Islet of Langerhans (tissue), 1 donor: ENCODE data around the gene ADSS1.

Experiments
- FAIRE-seq: peaks from one replicate; lab custom pipeline; 2011; peaks lifted over from hg19 to GRCh38; lab: Jason Lieb, UNC

The ADSS1 gene

DNA sequence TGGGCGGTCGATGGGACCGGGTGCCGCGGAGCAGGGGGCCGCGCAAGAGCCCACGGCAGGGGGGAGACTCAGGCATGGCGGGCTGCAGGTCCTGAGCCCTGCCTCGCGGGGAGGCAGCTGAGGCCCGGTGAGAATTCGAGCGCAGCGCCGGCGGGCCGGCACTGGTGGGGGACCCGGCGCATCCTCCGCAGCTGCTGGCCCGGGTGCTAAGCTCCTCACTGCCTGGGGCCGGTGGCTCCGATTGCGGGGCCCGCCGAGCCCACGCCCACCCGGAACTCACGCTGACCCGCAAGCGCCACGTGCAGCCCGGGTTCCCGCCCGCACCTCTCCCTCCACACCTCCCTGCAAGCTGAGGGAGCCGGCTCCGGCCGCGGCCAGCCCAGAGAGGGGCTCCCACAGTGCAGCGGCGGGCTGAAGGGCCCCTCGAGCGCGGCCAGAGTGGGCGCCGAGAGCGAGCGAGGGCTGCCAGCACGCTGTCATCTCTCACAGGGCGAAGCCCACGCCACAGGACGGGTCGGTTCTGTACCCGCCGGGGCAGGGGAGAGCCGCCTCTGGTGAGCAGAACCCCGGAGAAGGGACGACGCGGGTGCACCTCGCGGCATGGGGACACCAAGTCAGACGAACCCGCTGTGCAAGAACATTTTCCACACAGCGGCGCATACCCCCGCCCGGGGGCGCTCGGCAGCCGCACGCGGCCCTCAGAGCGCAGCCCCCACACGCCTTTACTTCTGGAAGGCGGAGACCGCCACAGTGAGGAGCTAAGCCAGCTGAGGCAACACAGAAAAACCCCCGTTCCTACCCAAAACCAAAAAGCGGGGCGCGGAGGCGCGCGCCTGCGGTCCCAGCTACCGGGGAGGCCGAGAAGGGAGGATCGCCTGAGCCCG lies 27.8 kb downstream of the ADSS1 start:
- FAIRE-seq: no peak

DNA sequence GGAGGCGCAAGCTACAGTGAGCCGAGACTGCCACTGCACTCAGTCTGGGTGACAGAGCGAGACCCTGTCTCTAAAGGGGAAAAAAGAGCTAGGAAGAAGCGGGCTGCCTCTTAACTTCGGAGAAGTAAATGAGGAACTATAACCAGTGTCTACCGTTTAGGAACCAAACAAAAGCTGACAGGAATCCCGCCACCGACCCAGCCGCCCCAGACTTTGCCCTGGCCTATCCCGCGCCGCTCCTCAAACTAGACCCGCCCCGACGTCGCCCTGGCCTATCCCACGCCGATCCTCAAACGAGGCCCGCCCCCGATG lies 28.4 kb downstream of the ADSS1 start:
- FAIRE-seq: no peak

DNA sequence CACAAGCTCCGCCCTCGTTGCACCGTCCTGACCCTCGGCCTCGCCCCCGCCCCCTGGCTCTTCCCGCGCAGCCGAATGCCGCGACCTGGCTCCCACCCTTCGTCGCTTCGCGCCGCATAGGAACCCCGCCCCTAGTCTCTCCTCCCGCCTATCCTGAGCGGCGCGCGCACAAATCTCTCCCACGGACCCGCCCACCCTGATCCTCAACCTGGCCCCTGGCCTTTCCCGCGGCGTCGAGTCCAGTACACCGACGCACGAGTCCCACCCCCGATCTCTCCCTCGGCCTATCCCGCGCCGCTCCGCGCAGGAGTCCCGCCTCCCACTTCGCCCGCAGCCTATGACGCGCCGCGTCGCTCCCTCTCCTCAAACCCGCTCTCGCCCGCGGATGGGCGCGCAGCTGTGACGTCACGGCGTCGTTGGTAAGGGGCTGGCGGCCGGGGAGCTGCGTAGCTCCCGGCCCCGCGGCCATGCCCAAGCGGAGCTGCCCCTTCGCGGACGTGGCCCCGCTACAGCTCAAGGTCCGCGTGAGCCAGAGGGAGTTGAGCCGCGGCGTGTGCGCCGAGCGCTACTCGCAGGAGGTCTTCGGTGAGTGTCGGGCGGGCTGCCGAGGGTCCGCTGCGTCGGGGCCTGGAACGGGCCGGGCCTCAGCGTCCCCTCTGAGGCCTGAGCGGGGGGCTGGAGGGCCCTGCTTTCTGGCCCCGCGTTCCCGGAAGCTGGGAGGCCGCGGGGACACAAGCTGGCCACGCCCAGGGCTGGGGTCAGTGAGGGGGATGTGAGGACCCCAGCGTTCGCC lies 28.9 kb downstream of the ADSS1 start, which contains the start of gene SIVA1:
Gene SIVA1, plus strand, starts transcription at position 413 of the 793 bp plus-strand sequence. Its CDS starts 55 bp downstream, at position 468.
- FAIRE-seq: peak; percentile 41

DNA sequence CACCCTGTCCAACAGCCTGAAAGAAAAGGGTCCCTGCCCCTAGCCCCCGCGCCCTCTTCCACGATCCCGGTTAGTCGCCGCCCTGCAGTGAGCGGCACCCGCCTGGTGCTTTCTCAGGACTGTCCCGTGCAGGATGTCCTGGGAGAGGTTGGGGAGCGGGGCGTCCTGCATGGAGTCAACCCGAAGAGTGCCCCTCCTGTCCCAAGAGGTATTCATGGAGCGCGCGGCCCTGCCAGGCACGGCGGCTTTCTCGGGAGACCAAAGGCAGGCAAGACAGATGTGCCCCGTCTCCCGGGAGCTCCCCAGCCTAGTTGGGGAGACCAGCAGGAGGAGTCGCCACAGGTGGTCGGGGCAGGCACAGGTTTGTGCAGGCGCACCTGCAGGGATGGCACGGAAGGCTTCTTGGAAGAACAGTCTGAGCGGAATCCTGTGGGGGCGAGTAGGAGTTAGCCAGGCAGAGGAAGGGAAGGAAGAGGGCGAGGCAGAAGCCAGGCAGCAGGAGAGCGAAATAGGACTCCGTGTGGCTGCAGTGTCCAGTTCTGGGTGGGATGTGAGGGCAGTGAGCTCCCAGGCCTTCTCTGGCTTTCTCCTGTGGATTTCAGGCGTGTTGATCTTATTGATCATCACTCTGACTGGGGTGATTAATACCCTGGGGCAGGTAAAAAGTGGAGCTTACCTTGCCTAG lies 29.6 kb downstream of the ADSS1 start:
- no peak for FAIRE-seq

DNA sequence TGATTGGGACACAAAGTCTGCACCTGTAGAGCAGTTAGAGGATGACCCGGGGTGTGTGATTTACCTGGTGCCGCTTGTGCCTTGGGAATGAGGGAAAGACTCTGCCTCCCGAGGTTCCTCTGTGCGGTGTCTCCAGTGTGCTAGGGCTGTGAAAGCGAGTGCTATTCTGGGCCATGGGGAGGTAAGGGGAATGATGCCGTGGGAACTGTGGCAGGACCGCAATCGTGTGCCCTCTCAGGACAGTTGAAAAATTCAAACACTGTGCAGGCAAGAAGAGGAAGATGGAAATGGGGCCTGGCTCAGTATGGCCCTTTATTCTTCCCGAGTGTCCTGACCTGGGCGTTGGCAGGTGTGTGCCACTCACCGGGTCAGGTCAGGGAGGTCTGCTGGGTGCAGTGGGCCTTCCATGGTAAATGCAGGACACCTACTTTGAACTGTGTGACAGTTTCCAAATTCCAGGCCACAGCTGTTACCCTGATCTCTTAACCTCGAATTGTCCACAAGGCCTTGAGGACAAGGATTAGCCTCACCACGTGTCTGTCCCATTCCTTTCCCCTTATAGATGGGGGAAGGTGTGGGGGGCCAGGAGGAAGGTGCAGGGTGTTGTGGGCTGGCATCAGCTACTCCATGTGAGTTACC lies 30.3 kb downstream of the ADSS1 start:
- no peak for FAIRE-seq

DNA sequence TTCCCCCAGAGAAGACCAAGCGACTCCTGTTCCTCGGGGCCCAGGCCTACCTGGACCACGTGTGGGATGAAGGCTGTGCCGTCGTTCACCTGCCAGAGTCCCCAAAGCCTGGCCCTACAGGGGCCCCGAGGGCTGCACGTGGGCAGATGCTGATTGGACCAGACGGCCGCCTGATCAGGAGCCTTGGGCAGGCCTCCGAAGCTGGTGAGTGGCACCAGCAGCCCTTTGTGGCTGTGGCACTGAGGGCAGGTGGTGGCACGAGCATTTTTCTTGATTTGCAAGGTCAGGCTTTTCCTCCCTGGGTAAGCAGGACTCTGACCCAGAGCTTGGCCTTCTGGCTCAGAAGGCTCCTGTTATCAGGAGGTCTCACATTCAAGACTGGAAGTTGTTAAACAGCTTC lies 31.6 kb downstream of the ADSS1 start:
- no peak for FAIRE-seq

DNA sequence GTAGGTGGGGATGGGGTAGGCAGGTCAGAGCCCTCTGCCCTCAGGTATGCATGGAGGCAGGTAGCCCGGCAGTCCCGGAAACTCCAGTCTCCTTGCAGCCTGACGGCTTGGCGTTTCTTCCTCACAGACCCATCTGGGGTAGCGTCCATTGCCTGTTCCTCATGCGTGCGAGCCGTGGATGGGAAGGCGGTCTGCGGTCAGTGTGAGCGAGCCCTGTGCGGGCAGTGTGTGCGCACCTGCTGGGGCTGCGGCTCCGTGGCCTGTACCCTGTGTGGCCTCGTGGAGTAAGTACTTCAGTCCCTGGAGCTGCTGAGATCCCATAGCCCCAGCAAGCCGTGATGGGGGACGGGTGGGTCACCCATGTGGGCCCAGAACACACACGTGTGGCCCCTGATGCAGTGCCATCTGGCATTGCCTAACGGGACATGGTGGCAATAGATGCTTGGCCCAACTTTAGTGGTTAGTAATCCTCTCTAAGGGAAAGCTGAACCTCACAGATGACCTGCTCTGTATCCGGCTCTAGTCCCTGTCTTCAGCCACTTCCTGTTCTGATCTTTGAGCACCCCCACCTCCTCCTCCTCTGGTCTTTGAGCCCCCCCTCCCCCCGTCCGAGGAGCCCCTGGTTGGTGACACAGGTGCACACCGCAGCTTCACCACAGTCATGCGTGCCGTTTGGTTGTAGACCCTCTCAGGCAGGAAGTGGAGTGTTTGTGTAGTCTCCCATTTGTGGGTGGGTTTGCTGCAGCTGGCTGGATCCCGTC lies 32.6 kb downstream of the ADSS1 start:
- FAIRE-seq: no peak

DNA sequence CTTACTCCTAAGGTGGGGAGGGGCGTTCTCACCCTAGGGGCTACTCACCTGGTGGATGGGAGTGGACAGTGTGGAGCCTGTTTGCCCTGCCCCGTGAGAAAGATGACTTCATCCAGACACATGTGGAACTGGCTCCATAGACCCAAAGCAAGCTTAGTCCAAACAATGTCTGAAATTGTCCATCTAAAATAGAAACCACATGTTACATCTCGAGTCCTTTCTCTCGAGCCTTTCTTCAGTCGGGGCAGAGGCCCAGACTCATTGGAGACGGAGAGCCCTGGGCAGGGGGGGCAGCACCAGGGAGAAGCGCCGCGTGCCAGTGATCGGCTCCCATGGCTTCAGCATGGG lies 33.2 kb downstream of the ADSS1 start:
- FAIRE-seq: no peak

DNA sequence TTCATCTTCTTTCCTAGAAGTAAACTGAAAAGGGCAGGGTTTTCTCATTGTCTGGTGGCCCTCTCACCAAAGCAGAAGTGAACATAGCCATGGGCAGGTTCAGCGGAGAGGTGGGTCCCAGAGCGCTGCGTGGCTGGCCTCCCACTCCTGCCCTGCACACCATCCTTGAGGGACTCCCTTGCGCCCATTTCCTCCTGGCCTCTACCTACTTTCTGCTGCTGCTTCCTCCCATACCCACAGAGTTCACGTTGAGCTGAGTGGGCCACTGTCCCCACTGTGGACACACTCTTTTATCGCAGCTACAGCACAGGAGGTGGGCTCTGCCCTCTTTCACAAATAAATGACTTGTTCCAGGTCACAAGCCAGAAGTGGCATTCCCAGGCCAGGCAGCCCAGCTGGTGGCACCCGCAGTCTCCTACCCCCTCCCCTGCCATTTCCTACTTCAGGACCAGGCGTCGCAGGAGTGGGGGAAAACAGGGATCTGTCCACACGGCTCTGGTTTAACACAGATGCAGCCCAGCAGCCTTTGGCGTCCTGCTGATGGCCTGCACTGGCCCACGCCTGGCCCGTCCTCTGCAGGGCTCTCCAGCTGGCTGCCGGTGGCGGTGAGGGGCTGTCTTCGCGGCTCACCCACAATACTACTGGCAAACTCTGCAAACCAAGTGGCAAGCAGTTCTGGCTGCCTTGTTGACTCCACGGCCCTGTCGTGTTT lies 33.8 kb downstream of the ADSS1 start:
- no peak for FAIRE-seq

DNA sequence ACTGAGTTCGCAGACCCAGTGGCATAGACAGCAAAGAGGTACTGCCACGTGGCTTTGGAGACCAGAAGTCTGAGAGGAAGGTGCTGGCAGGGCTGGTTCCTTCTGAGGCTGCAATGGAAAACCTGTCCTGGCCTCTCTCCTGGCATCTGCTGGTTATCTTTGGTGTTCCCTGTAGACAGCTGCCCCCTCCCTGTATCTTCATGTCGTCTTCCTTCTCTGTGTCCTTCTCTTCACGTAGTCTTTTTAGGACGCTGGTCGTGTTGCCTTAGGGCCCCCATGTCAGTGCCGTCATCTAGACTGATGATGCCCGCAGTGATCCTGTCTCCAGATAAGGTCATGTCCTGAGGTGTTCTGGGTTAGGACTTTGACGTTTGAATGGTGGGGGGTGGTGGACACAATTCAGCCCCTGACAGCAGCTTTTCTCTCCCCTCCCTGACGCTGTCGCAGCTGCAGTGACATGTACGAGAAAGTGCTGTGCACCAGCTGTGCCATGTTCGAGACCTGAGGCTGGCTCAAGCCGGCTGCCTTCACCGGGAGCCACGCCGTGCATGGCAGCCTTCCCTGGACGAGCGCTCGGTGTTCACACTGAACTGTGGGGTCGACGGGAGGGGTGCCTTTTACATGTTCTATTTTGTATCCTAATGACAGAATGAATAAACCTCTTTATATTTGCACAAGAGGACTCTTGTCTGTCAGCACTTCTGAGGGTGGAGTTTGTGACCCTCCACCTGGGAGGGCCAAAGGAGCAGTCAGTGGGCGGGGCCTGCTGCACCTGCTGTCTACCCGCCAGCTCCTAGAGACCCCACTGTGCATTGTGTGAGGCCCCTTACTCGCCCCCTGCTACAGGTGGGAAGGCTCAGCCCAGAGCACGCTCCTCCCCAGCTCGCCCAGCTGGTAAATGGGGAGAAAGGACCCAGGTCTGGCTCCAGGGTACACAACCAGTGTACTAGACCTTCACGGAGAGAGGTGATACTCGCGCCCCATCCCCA lies 35.2 kb downstream of the ADSS1 start:
- no peak for FAIRE-seq

DNA sequence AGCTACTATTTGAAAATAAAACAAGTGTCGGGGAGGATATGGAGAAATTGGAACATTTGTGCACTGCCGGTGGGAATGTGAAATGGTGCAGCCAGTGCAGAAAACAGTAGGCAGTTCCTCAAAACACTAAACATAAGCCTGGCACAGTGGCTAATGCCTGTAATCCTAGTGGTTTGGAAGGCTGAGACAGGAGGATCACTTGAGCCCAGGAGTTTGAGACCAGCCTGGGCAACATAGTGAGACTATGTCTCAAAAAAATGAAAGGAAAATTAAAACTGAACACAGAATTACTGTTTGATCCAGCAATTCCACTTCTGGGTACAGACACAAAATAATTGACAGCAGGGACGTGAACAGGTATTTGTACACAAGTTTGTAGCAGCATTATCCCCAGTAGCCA lies 41.5 kb downstream of the ADSS1 start:
- FAIRE-seq: no peak

DNA sequence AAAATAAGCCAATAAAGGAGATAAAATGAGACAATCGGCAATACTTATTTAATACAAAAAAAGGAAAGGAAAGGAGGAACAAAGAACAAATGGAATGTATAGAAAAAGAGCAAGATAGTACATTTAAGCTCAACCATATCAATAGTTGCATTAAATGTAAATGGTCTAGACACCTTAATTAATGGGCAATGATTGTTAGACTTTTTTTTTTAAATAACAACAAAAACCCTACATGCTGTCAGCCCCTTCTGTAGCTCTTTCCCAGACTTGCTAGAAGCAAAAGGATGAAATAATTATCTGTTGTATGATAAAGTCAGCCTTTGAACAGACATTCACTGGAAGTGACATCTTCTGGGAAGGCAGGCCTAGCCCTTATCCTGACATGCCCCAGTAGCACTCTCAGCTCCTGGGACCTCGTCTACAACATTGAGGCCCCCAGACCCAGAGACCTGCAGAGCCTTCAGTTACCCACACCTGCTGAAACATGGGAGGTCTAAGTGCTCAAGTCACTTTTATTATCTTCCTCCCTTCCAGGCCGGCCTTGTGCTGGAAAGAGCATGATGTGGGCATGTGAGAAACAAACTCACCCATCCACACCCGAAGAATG lies 42.3 kb downstream of the ADSS1 start:
- FAIRE-seq: no peak

DNA sequence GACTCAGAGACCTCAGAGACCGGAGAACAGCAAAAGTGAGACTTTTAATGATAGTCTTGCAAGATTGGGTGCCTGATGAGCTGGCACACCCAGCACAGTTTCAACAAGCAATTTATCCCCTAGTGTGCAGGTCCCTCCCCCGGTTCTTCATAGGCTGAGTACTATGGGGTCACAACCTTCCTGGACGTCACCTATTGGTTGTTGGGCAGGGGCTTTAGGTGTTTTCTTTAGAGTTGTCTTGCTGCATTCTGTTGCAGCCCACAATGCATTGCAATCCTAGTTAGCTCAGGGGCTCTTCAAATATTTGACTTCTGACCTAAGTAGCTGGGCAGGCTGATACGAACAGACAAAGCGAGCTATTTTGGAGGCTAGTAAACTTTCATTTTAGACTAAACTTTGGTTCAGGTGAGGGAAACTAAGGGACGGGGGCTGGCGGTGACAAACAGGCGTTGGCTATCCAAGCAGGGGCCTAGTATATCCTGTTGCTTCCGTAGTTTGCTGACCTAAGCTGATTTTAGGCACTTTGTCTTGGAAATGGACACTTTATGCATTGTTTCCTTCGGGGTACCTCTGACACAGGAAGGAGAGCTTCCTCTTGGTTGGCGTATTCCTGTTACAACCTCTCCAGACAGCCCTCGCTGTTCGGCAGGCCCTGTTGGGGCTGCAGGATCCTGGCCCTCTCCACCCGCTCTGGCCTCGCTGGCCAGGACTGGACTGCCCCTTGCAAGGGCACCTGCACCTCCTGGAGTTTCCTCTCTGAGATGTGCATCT lies 43.0 kb downstream of the ADSS1 start:
- no peak for FAIRE-seq

DNA sequence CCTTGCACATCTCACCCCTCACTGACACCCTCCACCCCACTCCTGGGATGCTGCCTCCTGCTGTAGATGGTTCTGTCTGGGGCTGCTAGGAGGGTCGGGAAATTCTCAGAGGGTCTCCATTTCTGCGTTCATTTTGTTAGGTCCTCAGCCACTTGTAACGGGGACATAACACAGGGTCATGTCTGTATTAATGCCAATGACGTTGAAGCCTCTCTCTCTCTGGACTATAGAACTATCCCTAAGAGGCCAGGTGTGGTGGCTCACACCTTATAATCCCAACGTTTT lies 43.5 kb downstream of the ADSS1 start:
- no peak for FAIRE-seq

DNA sequence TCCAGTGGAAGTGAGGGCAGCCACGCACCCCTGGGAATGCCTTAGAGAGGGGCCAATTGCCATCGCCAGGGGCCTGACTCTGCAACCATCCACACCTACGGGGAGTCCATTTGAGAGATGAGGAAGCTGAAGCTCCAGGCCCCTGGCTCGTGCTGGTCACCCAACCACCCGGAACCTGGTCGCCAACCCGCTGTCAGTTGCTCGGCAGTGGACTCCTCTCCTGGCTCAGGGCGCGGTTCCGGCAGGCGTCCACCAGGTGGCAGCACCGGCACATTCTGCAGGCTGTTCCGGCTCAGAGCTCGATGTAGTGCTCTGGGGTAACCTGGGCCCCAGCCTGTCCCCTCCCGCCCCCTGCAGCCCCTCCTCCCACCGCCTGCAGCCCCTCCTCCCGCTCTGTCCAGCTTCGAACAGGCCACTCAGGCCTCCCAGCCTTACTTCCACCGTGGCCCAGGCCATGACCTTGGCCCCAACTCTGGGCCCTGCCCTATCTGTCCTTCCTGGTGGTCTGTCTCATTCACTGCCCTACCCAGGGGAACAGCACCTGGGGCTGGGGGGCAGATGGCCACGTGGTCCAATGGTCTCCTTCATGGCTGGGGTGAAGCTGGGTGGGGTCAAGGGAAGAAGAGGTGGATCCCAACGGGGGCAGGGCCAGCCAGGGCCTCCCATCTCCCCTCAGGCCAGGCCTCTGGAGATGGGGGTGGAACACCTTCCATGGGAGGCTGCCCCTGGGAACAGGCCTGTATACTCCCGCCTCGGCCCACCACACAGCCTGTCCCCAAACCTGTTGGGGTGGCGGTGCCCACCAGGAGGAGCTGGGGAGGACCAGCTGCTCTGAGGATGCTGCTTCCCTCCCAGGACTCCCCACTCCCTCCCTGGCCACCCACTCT lies 44.7 kb downstream of the ADSS1 start:
- no peak for FAIRE-seq

DNA sequence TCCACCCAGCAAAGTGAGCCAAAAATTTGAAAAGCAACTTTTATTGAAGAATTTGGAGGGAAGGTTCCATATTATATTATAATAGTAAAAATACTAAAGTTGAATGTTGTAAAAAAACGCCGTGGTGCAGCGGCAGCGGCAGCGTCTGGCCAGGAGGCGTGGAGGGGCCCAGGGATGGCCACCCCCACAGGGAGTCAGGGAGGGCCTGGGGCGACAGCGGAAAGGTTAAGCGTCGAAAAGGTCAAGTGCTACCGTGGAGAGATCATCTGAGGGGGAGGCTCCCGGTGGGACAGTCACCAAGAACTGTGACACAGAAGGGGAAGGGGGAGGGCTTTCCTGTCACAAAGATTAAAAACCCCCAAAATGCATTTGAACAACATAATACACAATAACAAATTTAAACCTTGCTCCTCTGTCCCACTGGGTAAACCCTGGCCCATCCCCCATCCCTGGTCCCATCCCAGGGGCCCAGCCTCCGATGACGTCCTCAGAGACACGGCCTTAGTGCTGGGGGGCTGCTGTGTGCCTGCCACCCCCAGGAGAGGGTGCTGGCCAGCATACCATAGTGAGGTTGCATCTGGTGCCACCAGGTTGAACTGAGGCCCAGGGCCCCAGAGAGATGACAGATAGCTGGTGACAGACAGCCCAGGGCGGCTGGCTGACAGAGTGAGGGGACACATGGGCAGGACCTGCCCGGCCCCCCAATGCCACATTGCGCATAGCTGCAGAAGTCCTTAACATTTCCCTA lies 45.5 kb downstream of the ADSS1 start:
- no peak for FAIRE-seq

DNA sequence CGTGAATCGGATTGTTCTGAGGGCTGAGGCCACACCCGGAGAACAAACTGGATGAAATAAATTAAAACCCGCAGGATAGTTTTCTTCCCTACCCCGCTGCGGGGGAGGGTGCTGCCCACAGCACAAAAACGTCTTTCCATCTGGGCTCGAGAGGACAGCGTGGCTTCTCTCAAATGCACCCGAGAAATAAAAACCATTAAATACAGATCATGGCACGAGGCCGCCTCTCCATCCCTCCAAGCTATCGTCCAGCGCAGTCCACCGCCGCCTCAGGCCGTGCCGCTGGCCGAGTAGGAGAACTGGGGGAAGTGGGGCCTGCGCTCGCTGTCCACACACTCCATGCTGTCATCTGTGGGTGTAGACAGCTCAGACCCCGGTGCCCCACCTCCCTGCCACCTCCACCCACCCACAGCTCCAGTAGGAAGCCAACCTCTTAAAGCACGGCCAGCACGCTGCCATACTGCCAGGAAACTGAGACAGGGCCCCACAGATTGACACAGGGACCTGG lies 46.1 kb downstream of the ADSS1 start:
- FAIRE-seq: no peak
